RWPE2 (cell line): ENCODE measurements around the gene VPS8.

ENCODE experiments used
- ATAC-seq: fragments of 200-7000 bp; cut with Tn5 transposase; 3 replicates; pipeline ENCODE4 v1.9.1; 2021; ENCODE audit warnings: low read depth
- DNase-seq: peaks from one replicate; pipeline ENCODE4 v3.0.0-alpha.2; 2020; ENCODE audit warnings: low spot score
- H3K27ac ChIP-seq: fragments of 450-650 bp; 2 replicates; pipeline ENCODE4 v1.5.1; 2017; ENCODE audit warnings: mild to moderate bottlenecking; ENCODE audit not compliant: poor library complexity, severe bottlenecking
- H3K27me3 ChIP-seq: fragments of 250-450 bp; sonication (Bioruptor Pico); 2 replicates; pipeline ENCODE4 v1.5.1; 2021; ENCODE audit warnings: mild to moderate bottlenecking, moderate library complexity; ENCODE audit not compliant: insufficient read depth, poor library complexity, severe bottlenecking
- H3K36me3 ChIP-seq: fragments of 250-450 bp; sonication (Bioruptor Pico); 2 replicates; pipeline ENCODE4 v1.5.1; 2020; ENCODE audit warnings: low read depth, mild to moderate bottlenecking, moderate library complexity
- H3K4me1 ChIP-seq: fragments of 250-450 bp; sonication (Bioruptor Pico); 2 replicates; pipeline ENCODE4 v1.5.1; 2021; ENCODE audit warnings: mild to moderate bottlenecking, moderate library complexity; ENCODE audit not compliant: insufficient read depth, poor library complexity, severe bottlenecking
- H3K4me3 ChIP-seq: fragments of 250-450 bp; sonication (Bioruptor Pico); 2 replicates; pipeline ENCODE4 v1.5.1; 2021; ENCODE audit warnings: mild to moderate bottlenecking, moderate library complexity; ENCODE audit not compliant: severe bottlenecking
- H3K9me3 ChIP-seq: fragments of 250-450 bp; sonication (Bioruptor Pico); 2 replicates; pipeline ENCODE4 v1.5.1; 2021; ENCODE audit warnings: mild to moderate bottlenecking, moderate library complexity; ENCODE audit not compliant: severe bottlenecking
- CTCF ChIP-seq: fragments of 450-650 bp; IDR thresholded peaks from one replicate; pipeline ENCODE4 v1.5.1; 2017; ENCODE audit warnings: mild to moderate bottlenecking, moderate library complexity; ENCODE audit not compliant: poor library complexity, severe bottlenecking

Gene VPS8

GRCh38 chr3:185089751-185090150 lies 277.8 kb downstream of the VPS8 start:
- no peaks in the 10 kb centered on the region for H3K9me3 ChIP-seq
- ATAC-seq (no peak), DNase-seq (no peak)
- H3K36me3 ChIP-seq = no peaks in the 10 kb centered on the region
- H3K27me3 ChIP-seq = peaks cover 8% of the 10 kb centered on the region
- no peak overlapping the region for H3K27ac ChIP-seq
- H3K4me1 ChIP-seq = no peaks in the 10 kb centered on the region
- H3K4me3 ChIP-seq = no peak overlapping the region
- no peak for TF ChIP-seq CTCF

GRCh38 chr3:185090811-185091210 lies 278.8 kb downstream of the VPS8 start:
- DNase-seq = no peak
- ATAC-seq = no peak
- no peak overlapping the region for H3K4me3 ChIP-seq
- no peak overlapping the region for H3K27ac ChIP-seq
- no peaks in the 10 kb centered on the region for H3K9me3 ChIP-seq
- H3K27me3 ChIP-seq = peaks cover under 1% of the 10 kb centered on the region
- no peaks in the 10 kb centered on the region for H3K4me1 ChIP-seq
- no peak for TF ChIP-seq CTCF
- H3K36me3 ChIP-seq = no peaks in the 10 kb centered on the region

GRCh38 chr3:185093116-185093515 lies 281.1 kb downstream of the VPS8 start:
- no peaks in the 10 kb centered on the region for H3K4me1 ChIP-seq
- H3K4me3 ChIP-seq = no peak overlapping the region
- peaks cover 13% of the 10 kb centered on the region for H3K27me3 ChIP-seq
- ATAC-seq = no peak
- H3K36me3 ChIP-seq = no peaks in the 10 kb centered on the region
- H3K9me3 ChIP-seq = no peaks in the 10 kb centered on the region
- no peak for DNase-seq
- no peak overlapping the region for H3K27ac ChIP-seq
- TF ChIP-seq CTCF = no peak

- H3K4me1 ChIP-seq = no peaks in the 10 kb centered on the region
- no peak for TF ChIP-seq CTCF
- no peaks in the 10 kb centered on the region for H3K9me3 ChIP-seq
- DNase-seq (no peak), ATAC-seq (no peak)
- H3K36me3 ChIP-seq = no peaks in the 10 kb centered on the region
- H3K27me3 ChIP-seq = peaks cover 18% of the 10 kb centered on the region
- no peak overlapping the region for H3K27ac ChIP-seq
- H3K4me3 ChIP-seq = no peak overlapping the region
These were observed 282.7 kb downstream of the VPS8 start for GRCh38 chr3:185094697-185095096.
